DMS114 treated with DMSO at 0.1 percent for 48 hours (cell line): ENCODE results near the gene LHFPL5.

Experiments
- DNase-seq: peaks from one replicate; lab custom pipeline; 2025; ENCODE audit not compliant: unreplicated experiment; lab: John Stamatoyannopoulos, UW

The LHFPL5 gene

DNA sequence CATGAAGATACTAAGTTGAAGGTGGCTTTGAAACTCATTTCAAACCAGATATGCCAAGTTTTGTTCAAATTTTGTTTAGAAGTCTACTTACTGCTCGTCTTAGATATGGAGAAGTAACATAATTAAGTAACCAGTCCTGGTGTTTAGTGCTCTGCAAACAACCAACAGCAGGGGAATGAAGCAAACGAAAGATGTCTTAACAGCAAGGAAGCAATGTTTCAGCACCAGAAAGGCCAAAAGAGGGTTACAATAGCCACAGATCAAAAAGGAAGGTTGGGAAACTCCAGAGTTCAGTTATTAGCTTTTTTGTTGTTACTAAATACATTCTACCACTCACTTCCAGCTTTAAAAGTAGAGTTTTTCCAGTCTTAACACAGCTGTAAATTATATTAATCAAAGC is 45.1 kb downstream of the LHFPL5 start:
- DNase-seq, result no peak

DNA sequence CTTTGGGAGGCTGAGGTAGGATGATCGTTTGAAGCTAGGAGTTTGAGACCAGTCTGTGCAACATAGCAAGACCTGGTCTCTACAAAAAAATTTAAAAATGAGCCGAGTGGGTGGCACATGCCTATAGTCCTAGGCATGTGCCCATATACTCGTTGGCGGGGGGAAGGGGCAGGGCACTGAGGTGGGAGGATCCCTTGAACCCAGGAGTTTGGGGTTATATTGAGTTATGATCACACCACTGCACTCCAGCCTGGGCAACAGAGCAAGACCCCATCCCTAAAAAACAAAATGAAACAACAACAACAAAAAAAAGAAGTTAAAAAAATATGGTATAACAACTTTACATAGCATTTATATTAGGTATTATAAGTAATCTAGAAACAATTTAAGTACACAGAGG is 47.8 kb downstream of the LHFPL5 start:
- no peak for DNase-seq

DNA sequence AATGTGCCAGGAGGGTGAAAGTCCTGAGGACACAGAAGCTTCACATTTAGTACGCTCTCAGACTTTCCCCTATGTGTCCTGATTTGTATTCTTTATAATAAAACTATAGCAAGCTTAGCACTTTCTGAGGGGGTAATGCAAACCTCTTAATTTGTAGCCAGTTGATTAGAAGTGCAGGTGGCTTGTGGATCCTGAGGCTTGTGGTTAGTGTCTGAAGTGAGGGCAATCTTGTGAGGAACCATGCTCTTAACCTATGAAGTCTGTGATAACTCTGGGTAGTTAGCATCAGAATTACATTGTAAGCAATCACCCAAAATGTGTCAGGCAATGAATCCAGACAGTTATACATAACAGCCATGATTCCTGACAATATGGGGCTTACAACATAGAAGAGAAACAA is 51.1 kb downstream of the LHFPL5 start:
- no peak for DNase-seq

DNA sequence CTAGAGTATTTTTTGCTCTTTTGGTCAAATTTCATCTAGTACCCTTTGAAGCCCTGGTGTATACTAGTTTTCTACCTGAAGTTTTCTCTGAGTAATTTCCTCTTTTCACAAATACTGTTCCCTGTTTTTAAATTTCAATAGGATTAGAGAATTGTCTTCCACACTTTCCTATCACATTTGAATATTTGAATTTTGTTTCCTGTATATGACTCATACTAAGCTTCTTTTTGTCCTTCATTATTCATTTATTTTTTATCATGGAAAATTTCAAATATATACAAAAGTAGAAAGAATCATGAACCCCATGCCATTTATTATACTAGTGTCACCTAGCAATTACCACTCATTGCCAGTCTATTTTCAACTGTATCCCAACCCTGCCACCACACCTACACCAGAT is 52.7 kb downstream of the LHFPL5 start:
- DNase-seq, result no peak

DNA sequence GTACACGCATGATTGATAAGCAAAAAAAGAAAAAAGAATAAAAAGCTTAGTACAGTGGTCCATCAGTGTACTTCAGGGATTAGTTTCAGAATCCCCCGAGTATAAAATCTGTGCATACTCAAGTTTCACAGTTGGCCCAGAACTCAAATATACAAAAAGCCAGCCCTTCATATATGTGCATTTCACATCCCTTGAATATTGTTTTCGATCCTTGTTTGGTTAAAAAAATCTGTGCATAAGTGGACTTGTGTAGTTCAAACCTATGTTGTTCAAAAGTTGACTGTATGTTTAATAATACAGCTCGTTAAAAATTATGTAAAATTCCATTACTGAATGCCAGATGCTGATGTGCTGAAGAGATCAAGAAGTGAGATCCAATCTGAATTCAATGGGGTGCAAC is 54.2 kb downstream of the LHFPL5 start:
- DNase-seq, result no peak
